ENCODE results near the gene ROBO2.

Gene ROBO2

DNA sequence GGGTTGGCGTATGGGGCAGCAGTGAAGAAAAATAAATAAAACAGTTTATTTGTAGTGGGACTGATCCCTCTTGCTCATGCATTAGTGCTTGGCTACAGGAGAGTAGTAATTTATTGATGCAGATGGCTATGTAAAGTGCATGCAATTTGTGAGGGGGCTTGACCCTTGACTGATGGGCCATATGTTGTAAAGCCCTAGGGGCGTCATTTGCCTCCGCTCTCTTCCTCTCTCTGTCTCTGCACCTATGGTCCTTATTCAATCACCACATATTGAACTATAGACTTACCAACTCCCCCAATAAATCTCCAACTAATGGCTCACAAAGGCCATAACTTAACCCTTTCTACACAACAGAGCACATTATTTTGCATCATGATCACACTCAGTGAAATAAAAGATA is 227.7 kb downstream of the ROBO2 start:
- DNase-seq, result no peak

DNA sequence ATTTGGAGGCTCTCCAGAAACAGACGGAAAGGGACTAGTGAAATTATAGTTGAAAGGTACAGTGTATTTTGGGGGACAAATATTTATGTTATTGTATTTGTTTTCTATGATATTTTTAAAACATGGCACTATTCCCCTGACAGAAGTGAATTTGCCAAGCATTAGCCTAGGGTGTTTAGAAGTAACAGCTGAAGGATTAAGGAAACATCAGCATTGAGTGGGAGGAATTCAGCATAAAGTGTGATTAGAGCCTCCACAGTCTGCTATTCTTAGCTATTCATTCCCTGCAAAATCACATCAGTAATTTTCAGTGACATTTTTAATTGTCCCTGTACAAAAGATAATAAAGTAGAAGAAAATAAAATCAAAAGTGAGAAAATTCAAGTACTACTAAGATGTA is 231.4 kb downstream of the ROBO2 start:
- no peak for DNase-seq

DNA sequence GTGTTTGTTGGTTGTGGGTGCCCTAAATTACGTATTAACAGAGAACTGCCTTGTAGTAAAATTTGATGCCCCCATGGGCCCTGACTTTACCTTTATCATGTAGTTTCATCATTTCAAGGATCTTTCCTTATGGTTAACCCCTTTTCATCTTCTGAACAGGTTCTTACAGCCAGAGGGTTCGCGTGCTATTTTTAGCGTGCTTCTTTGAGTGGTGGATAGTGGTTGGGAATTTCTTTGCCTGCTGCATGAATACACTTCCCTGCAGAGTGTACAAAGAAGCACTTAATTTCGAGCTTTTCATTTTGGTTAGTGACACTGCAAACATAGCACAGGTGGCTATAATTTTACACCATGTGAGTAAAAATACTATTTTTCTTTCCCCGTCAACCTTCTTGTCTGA is 231.8 kb downstream of the ROBO2 start:
- no peak for DNase-seq

DNA sequence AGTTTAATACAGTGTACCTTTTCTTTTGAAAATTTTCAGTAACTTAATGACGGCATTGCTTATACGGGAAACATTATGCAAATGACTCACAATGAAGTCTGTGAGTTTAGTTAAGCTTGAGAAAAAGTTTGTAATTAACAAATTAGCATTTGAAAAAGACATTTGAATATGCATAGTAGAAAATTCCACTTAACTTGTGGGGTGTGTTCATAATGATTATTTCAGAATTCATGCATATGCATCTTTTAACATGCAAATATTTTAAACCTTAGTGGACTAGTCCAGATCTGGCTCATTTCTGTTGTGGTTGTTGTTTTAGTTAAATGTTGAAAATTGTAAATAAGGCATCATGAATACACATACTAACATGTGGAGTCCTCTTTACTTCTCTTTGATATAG is 239.4 kb downstream of the ROBO2 start:
- DNase-seq, result no peak

DNA sequence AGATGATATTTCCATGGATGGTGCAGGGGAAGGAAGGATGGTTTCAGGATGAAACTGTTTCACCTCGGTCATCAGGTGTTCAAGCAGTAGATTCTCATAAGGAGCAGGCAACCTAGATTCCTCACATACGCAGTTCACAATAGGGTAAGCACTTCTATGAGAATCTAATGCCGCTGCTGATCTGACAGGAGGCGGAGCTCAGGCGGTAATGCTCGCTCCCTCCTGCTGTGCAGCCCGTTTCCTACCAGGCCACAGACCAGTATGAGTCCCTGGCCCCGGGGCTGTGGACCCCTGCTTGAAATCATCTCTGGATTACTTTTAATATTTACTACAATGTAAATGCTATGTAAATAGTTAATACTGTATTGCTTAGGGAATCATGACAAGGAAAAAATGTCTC is 241.8 kb downstream of the ROBO2 start:
- DNase-seq, result no peak

DNA sequence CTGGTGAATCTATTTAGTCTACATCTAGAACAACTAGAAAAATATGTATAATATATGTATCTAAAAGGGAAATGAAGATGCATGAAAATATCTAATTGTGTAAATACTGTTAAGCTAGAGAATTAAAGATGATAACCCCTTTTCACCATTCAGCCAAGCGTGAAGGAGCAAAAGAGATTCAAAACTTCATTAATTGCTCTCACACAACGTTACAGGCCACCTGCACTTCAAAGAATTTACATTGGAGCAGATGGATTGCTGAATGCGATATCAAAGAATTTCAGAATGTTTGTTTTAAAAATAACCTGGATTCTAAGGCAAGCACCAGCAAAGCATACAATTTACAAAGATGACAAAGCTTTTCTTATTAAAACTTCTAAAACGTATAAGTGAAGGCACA is 243.2 kb downstream of the ROBO2 start:
- DNase-seq, result no peak

DNA sequence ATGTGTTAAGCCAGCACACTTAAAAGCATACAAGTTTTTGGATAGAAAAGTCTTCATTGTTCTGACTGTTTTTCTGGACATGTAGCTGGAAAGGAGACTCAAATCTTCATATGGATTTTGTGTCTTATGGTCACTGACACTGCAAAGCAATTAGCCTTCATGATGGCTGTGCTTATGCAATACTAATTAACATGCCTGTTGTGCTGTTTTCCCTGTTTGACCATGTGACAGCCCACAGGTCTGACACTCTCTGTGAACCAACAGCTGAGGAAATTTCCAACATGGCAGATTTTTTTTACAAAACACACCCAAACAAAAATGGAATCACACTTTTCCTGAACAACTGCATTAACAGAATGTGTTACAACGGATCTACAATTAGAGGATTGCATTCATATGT is 248.4 kb downstream of the ROBO2 start:
- no peak for DNase-seq

DNA sequence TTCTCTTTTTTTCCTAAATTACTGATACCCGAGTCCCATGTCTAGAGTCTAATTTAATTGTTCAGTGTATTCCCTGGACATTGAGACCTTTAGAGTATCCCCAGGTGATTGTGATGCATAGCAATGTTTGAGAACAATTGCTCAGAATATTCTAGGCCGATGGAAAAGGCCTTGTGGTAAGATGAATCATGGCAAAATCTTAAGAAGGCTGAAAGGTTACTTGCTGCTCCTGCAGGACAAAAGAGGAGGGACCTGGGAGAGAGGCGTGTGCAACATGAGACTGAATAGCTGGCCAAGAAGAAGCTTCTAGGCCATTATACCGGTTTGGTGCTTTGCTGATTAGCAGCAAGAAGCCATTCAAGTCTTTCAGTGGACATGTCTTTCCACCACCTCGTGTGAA is 256.6 kb downstream of the ROBO2 start:
- no peak for DNase-seq

DNA sequence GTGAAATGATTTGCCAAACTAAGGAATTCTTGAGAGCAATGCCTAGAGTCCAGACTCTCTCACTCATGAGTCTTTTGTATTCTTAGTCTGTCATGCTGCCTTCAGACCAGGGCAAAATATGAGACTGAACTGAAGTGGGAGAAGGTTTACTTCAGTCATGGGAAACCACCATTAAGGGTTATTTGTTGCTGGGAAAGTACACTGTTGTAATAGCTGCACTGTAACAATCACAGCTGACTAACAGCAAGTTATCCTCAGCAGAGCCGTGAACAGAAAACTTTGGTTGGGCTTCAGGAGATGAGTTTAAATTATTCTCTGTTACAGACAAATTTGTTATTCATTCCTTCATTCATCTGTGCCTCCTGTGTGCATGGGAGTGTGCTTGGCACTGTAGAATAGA is 258.5 kb downstream of the ROBO2 start:
- DNase-seq, result no peak

DNA sequence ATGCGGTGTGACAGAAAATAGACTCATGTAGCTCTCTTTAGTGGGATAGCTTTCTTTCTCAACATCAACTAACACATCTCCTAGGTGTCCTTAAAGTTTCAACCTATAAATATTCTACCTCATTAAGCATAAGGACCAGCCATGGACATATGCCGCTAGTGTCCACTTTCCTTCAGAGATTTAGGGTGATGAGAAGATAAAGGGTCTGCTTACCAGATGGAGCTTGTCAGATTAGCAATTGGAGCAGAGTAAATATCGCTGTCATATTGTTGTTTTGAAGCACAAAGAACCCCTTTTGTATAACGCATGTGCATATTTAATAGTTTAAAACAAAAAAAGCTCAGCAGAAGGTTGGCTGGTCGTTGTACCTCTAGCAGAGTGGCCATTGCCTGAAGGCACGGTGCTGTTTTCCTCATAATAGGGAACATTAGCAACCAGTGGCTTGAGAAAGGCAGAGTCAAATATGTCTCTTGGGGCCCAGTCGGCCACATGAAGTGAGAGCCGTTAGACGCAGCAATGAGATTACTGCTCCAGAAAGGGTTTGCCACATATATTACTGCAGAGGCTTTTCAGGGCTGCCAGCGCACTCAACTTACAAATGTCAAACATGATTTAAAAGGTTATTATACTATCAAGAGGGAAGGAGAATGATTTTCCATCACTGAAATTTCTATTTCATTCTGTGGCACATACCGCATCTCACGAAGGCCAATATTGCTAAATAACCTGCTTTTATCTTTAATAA is 264.2 kb downstream of the ROBO2 start:
- no peak for DNase-seq

DNA sequence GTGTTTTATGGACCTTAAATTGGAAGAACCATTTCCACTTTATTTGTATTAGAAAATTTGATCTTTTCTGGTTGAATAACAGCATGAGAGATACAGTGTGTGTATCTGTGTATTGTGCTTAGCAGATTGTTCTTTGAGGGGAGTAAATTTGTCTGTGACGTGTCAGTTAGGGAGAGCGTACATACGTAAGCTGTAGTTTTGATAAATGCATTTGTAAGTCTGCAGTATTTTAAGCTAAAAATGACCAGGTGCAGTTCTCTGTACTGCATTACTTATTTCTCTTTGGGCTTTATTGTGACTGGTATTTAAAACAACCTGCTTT is 264.8 kb downstream of the ROBO2 start:
- no peak for DNase-seq

DNA sequence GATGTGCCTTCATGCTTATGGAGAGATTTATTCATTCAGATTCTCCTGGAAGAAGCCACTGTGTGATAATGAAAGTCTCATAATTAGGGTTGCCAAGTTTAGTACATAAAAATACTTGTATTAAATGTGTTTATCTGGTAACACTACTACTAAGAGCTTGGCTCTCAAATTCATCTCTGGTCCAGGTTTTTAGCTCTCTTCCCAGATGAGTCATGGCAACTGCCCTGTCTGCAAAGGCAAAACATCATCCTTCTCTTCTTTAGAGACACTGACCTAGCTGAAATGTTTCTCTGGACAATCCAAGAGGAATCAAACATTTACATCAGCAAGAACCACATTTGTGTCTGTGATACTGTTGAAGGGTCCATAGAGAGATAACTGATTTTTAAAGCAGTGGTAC is 269.6 kb downstream of the ROBO2 start:
- DNase-seq, result no peak

DNA sequence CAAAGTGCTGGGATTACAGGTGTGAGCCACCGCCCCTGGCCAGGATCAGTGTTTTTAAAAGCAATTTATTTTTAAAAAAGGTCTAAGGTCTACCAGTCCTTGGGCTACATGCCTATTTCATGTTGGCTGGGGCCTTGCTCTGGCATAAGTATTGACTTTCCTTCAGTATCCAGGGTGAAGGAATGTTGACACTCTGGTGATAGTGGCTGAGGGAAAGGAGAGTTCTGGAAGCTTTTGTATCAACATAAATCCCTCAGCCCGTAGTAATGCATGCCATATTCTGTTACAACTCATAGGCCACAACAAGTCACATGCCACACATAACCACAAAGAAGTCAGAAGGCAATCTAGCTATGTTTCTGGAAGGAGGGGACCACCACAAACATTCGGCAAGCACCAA is 273.9 kb downstream of the ROBO2 start:
- no peak for DNase-seq

DNA sequence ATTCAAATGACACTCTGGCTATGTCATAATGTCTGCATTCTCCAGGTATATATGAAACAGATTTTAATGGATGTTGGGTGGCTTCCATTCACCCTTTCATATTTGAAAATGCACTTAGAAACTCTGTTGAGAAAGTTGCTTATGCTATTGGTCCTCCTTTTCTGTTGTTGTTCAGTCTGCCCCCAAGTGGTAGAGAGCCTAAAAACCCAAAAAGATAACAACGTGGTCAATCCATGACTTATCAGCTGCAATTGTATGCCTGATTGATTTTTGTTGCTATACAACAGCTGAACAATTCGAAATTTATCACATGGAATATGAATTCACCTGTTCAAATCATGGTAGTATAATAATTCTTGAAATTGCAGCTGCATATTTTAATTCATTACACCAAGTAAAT is 279.8 kb downstream of the ROBO2 start:
- no peak for DNase-seq

DNA sequence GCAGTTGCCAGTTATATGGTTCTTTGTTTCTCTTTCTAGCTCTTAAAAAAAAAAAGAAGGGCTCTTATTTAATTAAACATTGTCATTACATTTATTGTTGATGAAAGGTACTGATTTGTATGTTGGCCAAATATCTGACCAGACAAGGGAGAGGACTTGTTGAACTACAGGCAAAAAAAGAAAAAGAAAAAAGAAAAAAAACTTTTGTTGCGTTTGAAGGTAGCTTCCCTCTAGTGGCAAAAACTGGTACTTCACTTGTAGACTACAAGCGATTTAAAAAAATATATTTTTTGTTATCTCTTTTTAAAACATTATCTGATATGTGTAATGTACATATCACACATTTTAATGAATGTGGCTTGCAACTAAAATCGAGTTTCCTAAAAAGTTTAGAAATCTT is 280.6 kb downstream of the ROBO2 start:
- no peak for DNase-seq

DNA sequence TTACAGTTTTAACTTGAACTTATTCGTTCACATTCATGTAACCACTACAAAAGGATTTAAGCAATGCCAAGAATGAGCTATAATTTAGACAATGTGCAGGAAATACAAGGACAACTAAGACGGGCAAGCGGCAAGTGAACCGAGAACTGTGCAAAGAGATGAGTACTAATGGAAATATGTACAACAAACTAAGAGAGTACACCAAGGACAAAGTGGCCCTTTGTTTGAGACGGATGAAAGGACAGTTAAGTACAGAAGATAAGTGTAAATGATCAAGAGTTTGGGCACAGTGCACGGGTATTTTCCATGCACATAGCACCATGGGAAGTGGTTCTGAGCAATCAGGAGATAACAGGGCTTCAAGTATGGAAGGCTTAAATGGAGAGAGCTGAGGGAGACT is 281.7 kb downstream of the ROBO2 start:
- DNase-seq, result no peak

DNA sequence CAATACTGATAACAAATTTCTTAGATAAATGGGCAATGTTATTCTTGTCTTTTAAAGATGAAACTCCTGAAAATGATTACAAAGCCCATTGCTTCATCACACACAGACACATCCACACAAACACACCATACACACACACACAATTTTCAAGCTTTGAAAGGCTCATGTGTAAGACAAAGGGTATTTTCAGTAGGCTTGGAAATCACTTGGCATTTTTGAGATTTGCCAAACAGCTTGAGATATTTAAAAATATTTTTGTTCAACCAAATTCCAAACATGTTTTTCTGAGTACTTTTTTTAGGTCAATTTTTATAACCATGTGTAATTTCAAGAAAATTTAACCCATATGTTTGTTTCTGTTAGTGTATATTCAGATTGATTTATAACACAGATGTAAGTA is 283.7 kb downstream of the ROBO2 start:
- no peak for DNase-seq

DNA sequence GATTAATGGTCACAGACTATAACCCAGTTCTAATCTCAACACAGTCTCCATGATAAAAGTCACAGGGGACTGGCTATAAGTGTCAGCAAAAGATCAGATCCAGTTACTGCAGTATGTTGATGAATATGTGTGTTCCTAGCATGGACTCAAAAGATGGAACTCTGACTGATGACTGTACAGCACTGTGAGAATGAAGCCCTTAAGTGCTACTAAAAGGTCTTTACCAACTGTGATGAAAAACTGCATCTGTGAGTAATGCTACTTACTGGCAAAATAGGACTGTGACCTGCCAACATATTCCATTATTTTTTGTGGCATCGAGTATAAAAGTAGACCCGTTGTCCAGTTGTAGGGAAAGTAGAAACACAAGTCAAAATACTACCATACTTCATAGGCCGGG is 284.2 kb downstream of the ROBO2 start:
- DNase-seq, result no peak

DNA sequence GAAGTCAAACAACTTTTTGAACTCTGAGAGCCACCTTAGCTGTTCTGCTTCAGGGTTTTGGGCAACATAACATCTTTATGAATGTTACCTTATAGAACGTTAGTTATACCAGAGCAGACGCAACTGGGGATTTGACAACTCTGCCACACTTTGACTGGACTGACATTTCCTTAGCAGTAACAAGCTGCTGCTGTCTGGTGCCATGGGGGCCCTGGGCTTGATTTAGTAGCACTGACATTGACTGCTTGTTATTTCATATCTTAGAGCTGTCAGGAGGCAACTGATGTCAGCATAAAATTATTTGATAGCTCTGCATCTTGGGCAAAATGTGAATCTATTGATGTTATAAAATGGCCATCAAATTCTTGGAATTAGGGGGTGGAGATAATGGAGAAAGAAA is 285.4 kb downstream of the ROBO2 start:
- DNase-seq, result no peak

DNA sequence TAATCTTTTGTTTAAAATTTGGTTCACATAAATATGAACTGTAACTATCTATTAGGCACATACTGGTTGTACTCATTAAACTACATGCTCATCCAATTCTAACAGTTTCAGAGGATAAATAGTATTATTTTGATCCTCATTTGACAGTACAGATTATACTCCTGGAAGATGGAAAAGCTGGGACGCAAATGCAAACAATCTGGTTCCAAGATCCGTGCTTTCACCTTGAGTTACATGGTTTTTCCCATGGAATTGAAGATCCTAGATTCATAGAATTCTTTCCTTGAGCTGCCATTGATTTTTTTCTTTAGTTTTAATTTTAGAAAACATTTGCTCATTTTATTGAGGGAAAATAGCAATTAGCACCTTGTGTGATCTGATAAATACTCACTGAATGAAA is 285.8 kb downstream of the ROBO2 start:
- no peak for DNase-seq

DNA sequence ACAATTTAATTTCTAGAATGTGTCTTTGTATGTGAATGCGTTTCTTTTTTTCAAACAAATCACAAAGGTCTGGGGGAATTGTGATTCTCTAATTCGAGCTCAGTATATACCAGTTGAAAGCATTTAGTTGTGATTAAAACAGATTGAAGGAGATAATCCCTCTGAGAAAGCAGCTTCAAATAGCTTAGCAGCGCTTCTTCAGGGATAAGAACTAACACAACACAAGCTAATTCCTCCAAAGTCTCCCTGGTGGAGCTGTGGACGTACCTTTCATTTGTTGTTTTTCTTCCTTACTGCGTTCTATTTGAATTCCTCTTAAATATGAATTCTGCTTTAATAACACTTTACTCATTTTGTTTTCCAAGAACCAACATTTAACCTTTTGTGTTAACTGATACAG is 286.7 kb downstream of the ROBO2 start:
- DNase-seq, result no peak

DNA sequence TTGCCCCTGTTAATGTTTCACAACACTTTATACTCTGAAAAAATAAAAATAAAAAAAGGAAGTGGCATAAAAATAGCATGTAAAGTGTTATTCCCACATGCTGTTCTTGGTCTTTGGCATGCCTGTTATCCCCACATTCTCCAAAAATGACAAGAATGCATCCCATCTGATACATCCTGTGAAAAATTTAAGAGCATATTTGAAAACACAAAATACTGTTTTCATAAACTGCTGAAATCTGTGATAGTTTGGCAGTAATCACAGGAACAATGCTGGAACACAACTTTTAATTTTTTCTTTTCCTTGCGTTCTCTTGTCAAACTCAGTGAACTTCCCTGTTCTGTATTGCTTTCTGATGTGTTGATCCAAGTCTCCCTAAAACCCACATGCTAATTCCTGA is 288.8 kb downstream of the ROBO2 start:
- DNase-seq, result no peak

DNA sequence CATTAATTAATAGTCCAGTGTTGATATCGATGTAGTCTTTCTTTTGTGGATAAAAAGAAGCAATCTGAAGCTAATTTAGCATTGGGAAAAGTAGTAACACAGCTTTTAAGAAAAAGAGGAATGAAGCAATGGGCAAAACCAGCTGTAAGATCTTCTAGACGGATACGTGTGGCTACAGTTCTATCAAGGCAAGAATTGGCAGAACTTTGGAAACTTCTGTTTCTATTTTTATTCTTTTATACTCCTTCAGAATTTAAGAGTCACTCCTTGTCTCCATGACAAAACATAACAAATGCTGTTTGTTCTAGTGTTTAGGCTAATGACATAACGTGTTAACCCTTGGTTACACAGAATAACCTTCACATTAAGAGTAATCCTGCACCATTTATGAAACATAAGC is 289.2 kb downstream of the ROBO2 start:
- no peak for DNase-seq

DNA sequence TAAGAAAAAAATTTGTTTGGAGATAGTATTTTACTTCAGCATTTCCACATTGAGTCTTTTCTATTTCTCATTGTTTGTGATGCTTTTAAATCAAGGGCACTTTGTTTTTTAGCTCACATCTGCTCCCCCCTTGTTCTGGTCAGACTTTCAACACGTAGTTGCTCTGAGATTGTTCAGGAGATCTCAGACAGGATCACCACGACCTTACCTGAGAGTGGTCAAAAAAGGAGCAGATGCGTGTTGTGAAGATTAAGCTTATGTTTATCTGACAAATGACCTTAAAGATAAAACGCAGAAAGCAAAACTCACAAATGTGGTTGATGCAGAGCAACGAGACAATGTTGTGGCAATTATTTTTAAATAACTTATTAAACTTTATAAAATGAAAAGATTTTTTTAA is 298.3 kb downstream of the ROBO2 start:
- no peak for DNase-seq

DNA sequence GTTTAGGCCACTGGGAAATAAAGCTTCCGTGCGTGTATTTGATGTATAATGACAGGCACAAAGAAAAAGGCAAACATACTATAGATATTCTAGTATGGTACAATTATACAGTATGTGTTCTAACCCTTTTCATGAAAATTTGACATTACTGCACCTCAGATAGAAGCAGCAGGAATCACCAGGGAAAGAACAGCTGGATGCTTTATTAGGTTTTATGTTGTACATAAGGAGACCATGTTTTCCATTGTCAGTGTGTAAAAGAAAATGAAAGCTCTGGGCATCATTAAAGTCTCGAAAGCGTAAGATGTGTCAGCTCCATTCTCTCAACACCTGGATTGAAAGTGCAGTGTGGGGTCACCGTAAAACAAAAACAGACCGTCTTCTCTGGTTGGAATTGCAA is 302.1 kb downstream of the ROBO2 start:
- DNase-seq, result no peak

DNA sequence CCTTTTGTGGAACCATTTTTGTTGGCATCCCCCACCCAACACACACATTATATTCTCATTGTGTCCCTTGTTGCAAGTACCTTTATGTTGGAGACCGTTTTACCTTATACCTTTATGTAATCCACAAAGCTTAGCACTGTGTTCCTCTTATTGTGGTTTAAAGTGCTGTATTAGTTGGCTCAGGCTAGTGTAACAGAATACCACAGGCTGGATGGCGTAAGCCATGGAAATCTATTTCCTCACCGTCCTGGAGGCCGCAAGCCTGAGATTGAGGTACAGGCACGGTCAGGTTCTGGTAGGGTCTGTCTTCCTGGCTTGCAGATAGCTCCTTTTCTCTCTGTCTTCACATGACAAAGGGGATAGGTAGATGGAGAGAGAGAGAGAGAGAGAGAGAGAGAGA is 302.8 kb downstream of the ROBO2 start:
- no peak for DNase-seq

Data from amniotic stem cell (primary cell).